CD4-positive, alpha-beta T cell (primary cell): ENCODE results near the gene UBN2. TPM values are rescaled to one million over a fixed set of nuclear protein-coding genes. Genes with fewer than 3 reads are reported as not detected.
"Not testable (repeated sequence)": the region's sequence is repeated elsewhere in the genome, so short reads cannot be mapped to it uniquely, and the experiment has no call there.

Experiments
- ATAC-seq: fragments of 200-7000 bp; cut with Tn5 transposase; one replicate; pipeline ENCODE4 v1.10.0; 2022; ENCODE audit warnings: mild to moderate bottlenecking; ENCODE audit not compliant: poor library complexity
- CTCF ChIA-PET: fragments of 350-600 bp; sonication (Branson Sonifier 250); formaldehyde crosslinking; loops from one replicate; lab custom pipeline; 2021; ENCODE audit warnings: antibody characterized with exemption, inconsistent platforms; lab: Charles Lee
- POLR2A ChIA-PET: fragments of 350-600 bp; sonication (Branson Sonifier 250); formaldehyde crosslinking; loops from one replicate; lab custom pipeline; 2021; ENCODE audit warnings: antibody characterized with exemption, inconsistent platforms; lab: Charles Lee
- DNase-seq, 14 experiments: peaks; one replicate each; pipeline ENCODE4 v3.0.0-alpha.2; 2013 to 2020; ENCODE audit warnings: mixed read lengths in 2 of 14
- H3K27ac ChIP-seq, 2 donors: one replicate each; pipeline versions ENCODE4 v1.5.1 to v1.7.0; 2013; ENCODE audit warnings: low read length in 2 of 2, low read depth in 1 of 2, mild to moderate bottlenecking in 1 of 2
- H3K27me3 ChIP-seq, 2 experiments: 1 replicate in 1 of 2; 2 replicates in 1 of 2; pipeline versions ENCODE4 v1.6.1 to v1.7.0; 2013; ENCODE audit warnings: low read length in 2 of 2, control low read depth in 1 of 2, mild to moderate bottlenecking in 1 of 2, moderate library complexity in 1 of 2; ENCODE audit not compliant: insufficient read depth in 2 of 2, control insufficient read depth in 1 of 2
- H3K36me3 ChIP-seq: one replicate; pipeline ENCODE4 v1.6.1; 2013; ENCODE audit warnings: low read length, control low read depth; ENCODE audit not compliant: insufficient read depth
- H3K4me1 ChIP-seq: one replicate; pipeline ENCODE4 v1.6.1; 2013; ENCODE audit warnings: low read length, control low read depth; ENCODE audit not compliant: insufficient read depth
- H3K4me3 ChIP-seq: one replicate; pipeline ENCODE4 v1.5.1; 2013; ENCODE audit warnings: mild to moderate bottlenecking, low read length, moderate library complexity
- H3K9me3 ChIP-seq, 2 experiments: 1 replicate in 1 of 2; 2 replicates in 1 of 2; pipeline versions ENCODE4 v1.6.1 to v1.7.0; 2013; ENCODE audit warnings: low read length in 2 of 2, mild to moderate bottlenecking in 2 of 2, control low read depth in 1 of 2, moderate library complexity in 1 of 2; ENCODE audit not compliant: control insufficient read depth in 1 of 2, insufficient read depth in 1 of 2
- H3K27ac Mint-ChIP-seq: one replicate; pipeline ENCODE4 v1.8.0; 2020; ENCODE audit warnings: mixed read lengths
- H3K27me3 Mint-ChIP-seq: one replicate; pipeline ENCODE4 v1.8.0; 2021; ENCODE audit warnings: mixed read lengths
- H3K36me3 Mint-ChIP-seq: one replicate; pipeline ENCODE4 v1.8.0; 2021; ENCODE audit warnings: low read depth, mixed read lengths
- H3K4me1 Mint-ChIP-seq: one replicate; pipeline ENCODE4 v1.8.0; 2021; ENCODE audit warnings: low read depth, mixed read lengths
- H3K4me3 Mint-ChIP-seq: one replicate; pipeline ENCODE4 v1.8.0; 2020; ENCODE audit warnings: mild to moderate bottlenecking, mixed read lengths
- H3K9me3 Mint-ChIP-seq: one replicate; pipeline ENCODE4 v1.8.0; 2020; ENCODE audit warnings: mixed read lengths
- CTCF ChIP-seq: fragments of 200-600 bp; IDR thresholded peaks from one replicate; pipeline ENCODE4 v1.8.0; 2022; ENCODE audit warnings: antibody characterized with exemption, mild to moderate bottlenecking
- intact Hi-C, 2 experiments: fragments of 100-400 bp; cut with DNase I in 1 of 2; cut with micrococcal nuclease in 1 of 2; formaldehyde crosslinking; loops; one replicate each; pipeline versions ENCODE4 v1.15.1 to v1.9.0; 2023 to 2025; cut with DNase I, micrococcal nuclease
- total RNA-seq, 174 experiments: library from RNA in 2 of 174; stranded (reverse) in 2 of 174; gene quantifications; one replicate each; pipeline ENCODE4 v1.2.3 and lab custom pipeline; 2021 to 2026

The UBN2 gene
- total RNA-seq, 2 experiments from 2014 or later, result 9.6 to 13.3 TPM

GRCh38 chr7:139329119-139329518 is 98.1 kb downstream of the UBN2 start:
- no peak overlapping the region for H3K4me3 ChIP-seq
- no peaks in the 10 kb centered on the region for H3K9me3 Mint-ChIP-seq
- no peaks in the 10 kb centered on the region for H3K27me3 Mint-ChIP-seq
- ChIA-PET POLR2A (interaction anchor here (0.6 to 1.6 kb wide), 3 partner anchors 10 to 110 kb away, joined by 3 to 6 read pairs (median 4); partner anchors contain the start of gene LUC7L2), CTCF (no interaction called here)
- TF ChIP-seq CTCF, result no peak
- H3K27me3 ChIP-seq, result no peaks in the 10 kb centered on the region
- no peaks in the 10 kb centered on the region for H3K36me3 Mint-ChIP-seq
- ATAC-seq (no peak), DNase-seq (no peak)
- H3K27ac ChIP-seq, result no peak overlapping the region
- intact Hi-C loops, result no loop called here
- H3K36me3 ChIP-seq, result no peaks in the 10 kb centered on the region
- H3K27ac Mint-ChIP-seq, result no peak overlapping the region
- peaks cover 16% of the 10 kb centered on the region for H3K4me1 Mint-ChIP-seq
- no peaks in the 10 kb centered on the region for H3K4me1 ChIP-seq
- H3K9me3 ChIP-seq, result no peaks in the 10 kb centered on the region
- no peak overlapping the region for H3K4me3 Mint-ChIP-seq

GRCh38 chr7:139330333-139331030 is 99.4 kb downstream of the UBN2 start:
- POLR2A ChIA-PET, result no interaction called here
- H3K36me3 Mint-ChIP-seq, result no peaks in the 10 kb centered on the region
- no peak overlapping the region for H3K4me3 ChIP-seq
- ATAC-seq, result no peak
- H3K4me3 Mint-ChIP-seq, result no peak overlapping the region
- no peaks in the 10 kb centered on the region for H3K27me3 ChIP-seq
- H3K9me3 Mint-ChIP-seq, result no peaks in the 10 kb centered on the region
- intact Hi-C loops, result loop anchor here in 1 of 2 experiments (10.0 kb wide), 1 partner anchor 436 kb away; no protein-coding TSS in a partner anchor
- peak in 1 of 14 experiments; percentile 26 for DNase-seq
- H3K27ac Mint-ChIP-seq, result peak overlapping the region; percentile 16
- CTCF ChIA-PET, result interaction anchor here (0.6 kb wide), 1 partner anchor 1138 kb away, joined by 3 read pairs; no protein-coding TSS in a partner anchor
- H3K4me1 Mint-ChIP-seq, result peaks cover 16% of the 10 kb centered on the region
- no peak overlapping the region for H3K27ac ChIP-seq
- H3K9me3 ChIP-seq, result no peaks in the 10 kb centered on the region
- no peaks in the 10 kb centered on the region for H3K36me3 ChIP-seq
- no peak for TF ChIP-seq CTCF
- H3K4me1 ChIP-seq, result no peaks in the 10 kb centered on the region
- H3K27me3 Mint-ChIP-seq, result no peaks in the 10 kb centered on the region

GRCh38 chr7:139332697-139333359 is 101.8 kb downstream of the UBN2 start:
- H3K4me3 Mint-ChIP-seq, result no peak overlapping the region
- POLR2A ChIA-PET, result no interaction called here
- no peak overlapping the region for H3K4me3 ChIP-seq

GRCh38 chr7:139333443-139333842 is 102.4 kb downstream of the UBN2 start:
- H3K36me3 ChIP-seq, H3K4me1 ChIP-seq, POLR2A ChIA-PET, H3K27ac Mint-ChIP-seq, H3K27me3 ChIP-seq, CTCF ChIA-PET, ATAC-seq, H3K4me3 ChIP-seq, H3K36me3 Mint-ChIP-seq, H3K4me3 Mint-ChIP-seq, H3K9me3 Mint-ChIP-seq, DNase-seq, H3K9me3 ChIP-seq, H3K27ac ChIP-seq, H3K27me3 Mint-ChIP-seq: not testable (repeated sequence)
- peaks cover 16% of the 10 kb centered on the region for H3K4me1 Mint-ChIP-seq
- intact Hi-C loops, result loop anchor here in 1 of 2 experiments (10.0 kb wide), 1 partner anchor 439 kb away; no protein-coding TSS in a partner anchor

More at GRCh38 chr7:139332697-139333359, 101.8 kb downstream of the UBN2 start:
- CTCF ChIA-PET, result no interaction called here
- Histone ChIP-seq H3K27ac (no peak overlapping the region), H3K27me3 (no peaks in the 10 kb centered on the region), H3K9me3 (no peaks in the 10 kb centered on the region), H3K36me3 (no peaks in the 10 kb centered on the region), H3K4me1 (no peaks in the 10 kb centered on the region)
- DNase-seq (no peak), ATAC-seq (no peak)
- Mint-ChIP-seq H3K27me3 (no peaks in the 10 kb centered on the region), H3K9me3 (no peaks in the 10 kb centered on the region), H3K27ac (no peak overlapping the region), H3K4me1 (peaks cover 16% of the 10 kb centered on the region), H3K36me3 (no peaks in the 10 kb centered on the region)
- intact Hi-C loops, result loop anchor here in 1 of 2 experiments (10.0 kb wide), 1 partner anchor 438 kb away; no protein-coding TSS in a partner anchor
- TF ChIP-seq CTCF, result no peak
